HL-60/S4 treated with phorbol 12-myristate 13-acetate at 8.2 ng/mL for 4 days and 3 days (cell line): ENCODE data around the gene SIGLEC6.
"Not testable (repeated sequence)": the region's sequence is repeated elsewhere in the genome, so short reads cannot be mapped to it uniquely, and the experiment has no call there.

Experiments used
- in situ Hi-C: fragments of 300-500 bp; cut with MboI; formaldehyde crosslinking; loops from 2 replicates; pipeline ENCODE4 v1.15.0; 2022; ENCODE audit warnings: low sequenced_read_pairs

SIGLEC6 gene

DNA sequence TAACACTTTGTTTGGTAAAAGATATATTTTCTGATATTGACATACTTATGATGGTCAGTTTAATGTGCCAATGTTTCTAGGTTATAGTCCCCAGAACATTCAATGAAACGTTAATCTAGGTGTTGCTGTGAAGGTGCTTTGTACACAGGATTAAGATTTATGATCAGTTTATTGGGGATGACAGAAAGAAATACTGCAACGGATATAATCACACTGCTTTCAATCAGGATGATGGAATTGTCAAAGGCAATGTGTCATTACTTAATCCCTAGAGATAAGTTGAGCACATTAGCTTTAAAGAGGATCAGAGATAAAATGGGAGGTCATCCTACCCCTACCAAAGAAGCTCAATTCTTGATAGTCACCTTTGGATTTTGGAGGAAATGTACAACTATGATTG lies 17.5 kb downstream of the SIGLEC6 start:
- in situ Hi-C loops = no loop called here

DNA sequence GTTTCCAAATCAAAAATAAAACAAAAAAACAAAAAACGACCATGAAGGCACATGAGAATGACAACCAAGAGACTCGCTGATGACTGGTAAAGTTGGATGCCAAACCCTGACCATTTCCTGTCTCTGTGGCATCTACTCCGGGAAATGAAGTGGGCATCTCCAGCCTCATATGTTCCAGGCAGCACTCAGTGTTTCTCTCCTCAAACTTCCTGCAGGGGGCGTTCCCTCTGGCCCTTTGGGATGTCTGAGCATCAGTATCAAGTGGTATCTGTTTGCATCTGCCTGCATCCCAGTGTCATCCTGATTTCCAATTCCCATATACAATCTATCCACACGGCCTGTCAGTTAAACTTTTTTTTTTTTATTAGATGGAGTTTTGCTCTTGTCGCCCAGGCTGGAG lies 20.1 kb downstream of the SIGLEC6 start:
- in situ Hi-C loops = no loop called here

DNA sequence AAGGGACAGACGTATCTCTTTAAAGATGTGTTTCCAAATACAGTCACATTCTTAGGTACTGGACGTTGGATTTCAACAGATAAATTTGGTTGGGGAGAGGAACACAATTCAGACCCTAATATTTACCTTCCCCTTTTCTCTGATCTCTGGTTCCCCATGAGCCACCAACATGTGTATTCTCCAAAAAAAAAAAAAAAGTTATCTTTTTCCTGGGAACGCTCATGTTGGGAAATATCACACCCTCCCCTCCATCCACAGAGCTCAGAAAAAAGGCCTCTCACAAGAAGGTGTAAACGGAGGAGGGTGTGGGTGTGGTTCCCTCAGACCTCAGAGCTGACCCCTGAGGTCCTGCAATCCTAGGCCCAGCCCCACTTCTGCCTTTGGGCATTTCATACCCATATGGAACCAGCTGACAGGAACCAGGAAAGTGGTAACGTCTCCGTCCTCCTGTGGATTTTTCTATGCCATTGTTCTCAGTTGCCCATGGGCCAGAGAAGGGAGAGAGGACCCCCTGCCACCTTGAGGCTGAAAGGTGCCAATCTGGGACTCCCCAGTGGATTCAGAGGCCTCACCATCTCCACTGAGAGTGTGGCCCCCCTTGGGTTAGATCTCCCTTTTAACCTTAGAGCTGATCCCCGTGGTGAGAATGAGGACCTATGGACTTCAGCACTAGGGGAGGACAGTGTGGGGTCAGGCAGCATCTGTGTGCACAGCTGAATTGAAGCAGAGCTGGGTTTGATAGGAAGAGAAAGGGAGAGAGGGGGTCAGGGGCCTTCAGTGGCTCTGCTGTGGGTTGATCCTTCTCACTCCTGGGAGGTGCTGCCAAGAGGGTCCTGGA lies 21.4 kb downstream of the SIGLEC6 start:
- in situ Hi-C loops = no loop called here

DNA sequence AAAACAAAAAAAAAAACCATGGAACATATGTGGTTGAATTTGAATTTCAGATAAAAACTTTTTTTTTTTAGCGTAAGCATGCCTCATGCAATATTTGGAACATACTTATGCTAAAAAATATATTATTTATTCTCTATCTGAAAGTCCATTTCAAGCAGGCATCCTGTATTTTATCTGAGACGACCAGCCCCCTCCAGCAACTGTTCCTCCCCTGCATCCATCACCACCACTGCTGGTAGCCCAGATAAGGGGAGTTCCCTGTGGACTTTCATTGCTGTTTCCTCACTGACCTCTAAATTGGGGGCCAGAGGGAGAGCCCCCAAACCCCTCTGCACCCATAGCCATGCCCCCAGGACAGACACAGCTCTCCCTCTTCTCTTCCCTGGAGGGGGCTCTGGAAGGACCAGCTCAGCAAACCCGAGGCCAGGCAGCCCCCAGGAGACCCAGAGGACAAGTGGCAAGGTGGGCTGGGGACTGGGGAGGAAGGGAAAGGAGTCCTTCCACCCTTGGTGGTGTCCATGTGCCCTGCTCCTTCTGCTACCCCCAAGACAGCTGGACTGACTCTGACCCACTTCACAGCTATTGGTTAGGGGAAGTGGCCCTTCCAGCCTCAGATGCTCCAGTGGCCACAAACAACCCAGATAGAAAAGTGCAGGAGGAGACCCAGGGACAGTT lies 23.3 kb downstream of the SIGLEC6 start:
- in situ Hi-C loops = no loop called here

DNA sequence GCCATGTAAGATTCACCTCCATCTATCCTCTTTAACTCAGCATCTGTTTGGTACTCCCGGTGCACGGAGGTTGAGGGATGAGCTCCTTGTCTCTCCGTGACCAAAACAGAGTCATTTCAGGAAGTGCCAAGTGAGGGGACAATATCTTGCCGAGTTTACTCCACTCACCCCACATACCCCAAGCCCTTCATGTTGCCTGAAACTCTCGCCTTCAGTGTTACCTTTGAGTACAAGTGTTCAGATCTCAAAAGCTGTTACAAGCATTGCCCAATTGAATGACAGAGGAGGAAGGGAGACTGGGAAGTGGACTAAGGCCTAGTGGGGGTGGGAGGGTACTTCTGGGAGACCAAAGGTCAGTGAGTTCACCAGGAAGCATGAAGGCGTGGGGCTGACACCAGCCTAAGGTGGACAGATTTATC lies 23.8 kb downstream of the SIGLEC6 start:
- in situ Hi-C loops = no loop called here

DNA sequence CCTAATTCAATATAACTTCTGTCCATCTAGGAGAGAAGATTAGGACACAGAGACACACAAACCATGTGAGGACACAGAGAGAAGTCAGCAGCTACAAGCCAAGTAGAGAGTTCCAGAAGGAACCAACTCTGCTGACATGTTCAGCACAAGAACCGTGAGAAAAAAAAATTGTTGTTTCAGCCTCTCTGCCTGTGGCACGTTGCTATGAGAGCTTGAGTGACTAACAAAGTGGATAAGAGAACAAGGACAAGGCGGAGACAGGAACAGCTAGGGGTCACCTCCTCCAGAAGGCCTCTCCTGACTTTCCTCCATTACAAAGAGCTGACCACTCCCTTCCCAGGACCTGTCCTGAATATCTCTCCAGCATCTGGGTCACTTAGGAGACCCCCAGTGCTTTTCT lies 24.3 kb downstream of the SIGLEC6 start:
- in situ Hi-C loops = no loop called here

DNA sequence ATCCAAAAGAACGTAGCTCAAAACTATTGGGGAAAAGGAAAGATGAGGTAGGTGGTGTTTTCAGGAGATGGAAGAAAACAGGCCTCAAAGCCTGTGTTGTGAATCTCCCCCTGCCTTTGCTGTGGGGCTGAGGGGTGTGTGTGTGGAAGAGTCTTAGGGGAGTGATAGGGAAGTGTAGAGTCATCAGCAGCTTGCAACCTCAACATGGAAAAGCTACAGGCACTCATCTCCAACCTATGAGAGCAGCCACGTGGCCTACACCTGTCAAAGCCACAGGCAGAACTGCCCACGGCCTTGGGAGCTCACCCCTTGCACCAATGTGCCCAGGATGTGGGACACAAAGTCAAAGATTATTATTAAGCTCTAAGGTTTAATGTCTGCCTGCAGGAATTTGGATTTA lies 25.6 kb downstream of the SIGLEC6 start:
- in situ Hi-C loops = no loop called here

DNA sequence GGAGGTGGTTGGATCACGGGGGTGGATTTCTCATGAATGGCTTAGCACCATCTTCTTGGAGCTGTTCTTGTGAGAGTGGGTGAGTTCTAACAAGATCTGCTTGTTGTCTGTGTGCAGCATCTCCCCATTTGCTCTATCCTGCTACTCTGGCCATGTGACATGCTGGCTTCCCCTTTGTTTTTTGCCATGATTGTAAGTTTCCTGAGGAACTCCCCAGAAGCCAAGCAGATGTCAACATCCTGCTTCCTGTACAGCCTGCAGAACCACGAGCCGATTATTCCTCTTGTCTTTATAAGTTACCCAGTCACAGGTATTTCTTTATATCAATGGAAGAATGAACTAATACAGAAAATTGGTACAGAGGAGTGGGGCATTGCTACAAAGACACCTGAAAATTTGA lies 27.6 kb downstream of the SIGLEC6 start:
- in situ Hi-C loops = no loop called here

- in situ Hi-C loops = no loop called here
These were observed 28.1 kb downstream of the SIGLEC6 start for GRCh38 chr19:51503286-51503817.

- in situ Hi-C loops = no loop called here
These were observed 29.7 kb downstream of the SIGLEC6 start, which contains the start of gene SIGLEC12 for GRCh38 chr19:51501594-51502263. SIGLEC12 (minus strand) TSS chr19:51501800; CDS start chr19:51501733, 67 bp downstream.

DNA sequence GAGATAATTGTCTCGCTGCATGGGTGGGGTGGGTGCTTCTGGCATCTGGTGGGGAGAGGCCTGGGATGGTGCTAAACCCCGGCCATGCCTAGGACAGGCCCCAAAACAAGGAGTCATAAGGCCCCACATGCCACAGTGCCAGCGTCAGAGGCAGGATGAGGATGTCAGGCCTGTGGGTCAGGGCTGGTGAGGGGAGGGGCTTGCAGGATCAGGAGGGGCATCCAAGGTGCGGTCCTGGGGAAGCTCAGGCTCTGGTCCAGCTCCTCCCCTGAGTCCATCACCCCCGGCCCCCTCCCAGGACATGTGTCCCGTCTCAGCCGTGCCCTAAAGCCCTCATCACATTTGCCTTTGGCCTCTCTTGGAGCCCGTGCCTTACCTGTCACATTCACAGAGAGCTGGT lies 30.5 kb downstream of the SIGLEC6 start:
- in situ Hi-C loops = not testable (repeated sequence)

- in situ Hi-C loops = no loop called here
These were observed 33.8 kb downstream of the SIGLEC6 start for GRCh38 chr19:51497666-51498065.

DNA sequence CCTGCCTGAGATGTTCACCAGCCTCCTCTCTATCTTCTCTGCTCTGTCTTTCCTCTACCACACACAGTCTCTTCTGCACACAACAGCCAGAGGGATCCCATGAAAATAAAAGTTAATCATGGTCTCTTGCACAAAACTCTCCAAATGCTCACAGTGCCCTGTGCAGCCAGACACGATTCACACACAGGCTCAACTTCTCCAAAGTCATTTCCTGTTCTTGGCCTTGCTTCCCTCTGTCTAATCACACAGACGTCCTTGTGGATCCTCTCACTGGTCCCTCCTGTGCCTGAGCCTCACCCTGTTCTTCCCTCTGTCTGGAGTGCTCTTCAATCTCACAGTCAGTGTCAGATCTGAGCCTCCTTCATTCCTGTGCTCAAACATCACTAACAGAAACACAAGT lies 37.7 kb downstream of the SIGLEC6 start:
- in situ Hi-C loops = no loop called here

DNA sequence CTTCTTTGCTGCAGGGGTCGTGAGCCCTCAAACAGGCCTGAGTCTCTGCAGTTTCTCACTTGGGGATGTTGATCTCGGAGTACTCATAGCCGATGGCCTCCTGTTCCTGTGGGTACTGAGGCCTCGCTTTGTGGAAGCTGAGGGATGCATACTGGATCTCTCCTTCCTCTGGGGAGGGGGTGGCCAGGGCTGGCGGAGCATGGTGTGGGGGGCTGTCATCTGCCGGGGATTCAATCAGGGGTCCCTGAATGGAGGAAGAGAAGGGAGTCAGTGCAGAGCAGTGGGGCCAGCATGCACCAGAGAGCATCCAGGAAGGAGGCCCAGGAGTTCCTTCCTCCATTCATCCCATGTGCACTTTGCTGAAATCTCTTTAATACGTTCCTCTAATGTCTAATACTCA lies 39.9 kb downstream of the SIGLEC6 start:
- in situ Hi-C loops = no loop called here

- in situ Hi-C loops = no loop called here
These were observed 40.8 kb downstream of the SIGLEC6 start for GRCh38 chr19:51490676-51491075.

DNA sequence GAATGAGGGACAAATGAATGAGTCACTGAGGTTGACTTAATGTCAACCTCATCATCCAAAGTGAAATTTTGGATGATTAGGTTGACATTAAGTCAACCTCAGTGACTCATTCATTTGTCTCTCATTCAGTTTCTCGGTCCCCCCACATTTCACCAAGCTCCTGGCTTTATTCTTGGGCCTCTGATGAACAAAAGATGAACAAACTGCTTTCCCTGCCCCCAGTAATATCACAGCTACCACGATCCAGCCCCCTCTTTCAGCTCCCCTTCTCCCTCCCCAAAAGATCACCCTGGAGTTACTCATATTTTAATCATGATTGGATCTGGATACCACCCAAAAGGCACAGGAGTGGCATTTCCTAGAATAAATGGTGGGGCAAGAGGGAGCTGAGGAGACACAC lies 42.4 kb downstream of the SIGLEC6 start:
- in situ Hi-C loops = no loop called here

DNA sequence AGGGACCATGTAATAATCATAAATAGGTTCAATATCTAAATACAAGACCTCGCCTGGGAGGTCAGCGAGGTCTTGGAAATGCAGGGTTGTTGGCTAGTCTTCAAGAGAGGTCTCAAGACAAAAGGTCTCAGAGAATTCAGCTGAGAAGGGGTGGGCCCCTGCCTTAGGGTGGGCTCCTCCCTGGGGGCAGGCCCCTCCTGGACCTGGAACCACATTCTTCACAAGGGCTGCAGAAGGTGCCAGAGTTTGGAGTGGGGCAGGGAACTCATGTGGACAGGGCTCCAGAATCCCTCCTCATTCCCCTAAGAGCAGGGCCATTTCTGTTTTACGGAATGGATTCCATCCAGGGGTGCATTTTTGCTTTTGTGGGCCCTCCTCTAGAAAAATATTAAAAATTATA lies 43.0 kb downstream of the SIGLEC6 start:
- in situ Hi-C loops = no loop called here

DNA sequence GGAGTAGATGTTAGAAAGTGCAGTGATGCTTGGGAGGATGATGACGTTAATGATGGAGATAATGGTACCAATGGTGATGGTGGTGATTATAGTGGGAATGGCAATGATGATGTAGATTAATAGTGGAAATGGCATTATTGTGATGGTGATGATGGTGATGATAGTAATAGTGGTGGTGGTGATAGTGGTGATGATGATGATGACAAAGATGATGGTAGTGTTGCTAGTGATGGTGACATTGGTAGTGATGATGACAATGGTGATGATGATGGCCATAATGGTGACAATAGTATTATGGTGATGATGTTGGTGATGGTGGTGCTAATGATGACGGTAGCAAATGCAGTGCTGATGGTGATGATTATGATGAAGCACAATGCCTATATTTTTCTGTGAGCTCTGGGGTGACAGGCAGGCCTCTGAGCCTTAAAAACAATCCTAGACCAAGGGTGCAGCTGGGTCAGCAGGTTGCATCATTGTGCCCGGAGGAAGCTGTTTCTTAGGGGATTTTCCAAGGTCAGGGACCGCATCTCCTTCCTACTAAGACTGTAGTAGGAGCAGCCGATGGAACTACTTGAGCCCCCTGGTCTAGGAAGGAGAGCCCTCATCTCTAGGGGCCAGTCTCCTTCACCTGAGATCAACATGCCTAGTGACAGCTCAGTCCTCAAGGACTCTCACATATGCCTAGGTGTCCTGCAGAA lies 45.4 kb downstream of the SIGLEC6 start:
- in situ Hi-C loops = no loop called here

GRCh38 chr19:51480590-51480989 lies 50.9 kb downstream of the SIGLEC6 start:
- in situ Hi-C loops = no loop called here

- in situ Hi-C loops = no loop called here
These were observed 51.7 kb downstream of the SIGLEC6 start for GRCh38 chr19:51479531-51480331.
